Stimulated activated CD4-positive, alpha-beta T cell treated with anti-CD3 and anti-CD28 coated beads, TNF-alpha, amount 100 ng/mL, for 1 hour (primary cell): ENCODE results near the gene CHID1.
A peak's percentile ranks its signal among the peaks of the same experiment; 100 is the strongest.

ENCODE experiments used
- DNase-seq, 3 donors: peaks; one replicate each; pipeline ENCODE4 v3.0.0-alpha.2; 2020; ENCODE audit warnings: low read depth in 3 of 3, low spot score in 1 of 3

CHID1 gene

DNA sequence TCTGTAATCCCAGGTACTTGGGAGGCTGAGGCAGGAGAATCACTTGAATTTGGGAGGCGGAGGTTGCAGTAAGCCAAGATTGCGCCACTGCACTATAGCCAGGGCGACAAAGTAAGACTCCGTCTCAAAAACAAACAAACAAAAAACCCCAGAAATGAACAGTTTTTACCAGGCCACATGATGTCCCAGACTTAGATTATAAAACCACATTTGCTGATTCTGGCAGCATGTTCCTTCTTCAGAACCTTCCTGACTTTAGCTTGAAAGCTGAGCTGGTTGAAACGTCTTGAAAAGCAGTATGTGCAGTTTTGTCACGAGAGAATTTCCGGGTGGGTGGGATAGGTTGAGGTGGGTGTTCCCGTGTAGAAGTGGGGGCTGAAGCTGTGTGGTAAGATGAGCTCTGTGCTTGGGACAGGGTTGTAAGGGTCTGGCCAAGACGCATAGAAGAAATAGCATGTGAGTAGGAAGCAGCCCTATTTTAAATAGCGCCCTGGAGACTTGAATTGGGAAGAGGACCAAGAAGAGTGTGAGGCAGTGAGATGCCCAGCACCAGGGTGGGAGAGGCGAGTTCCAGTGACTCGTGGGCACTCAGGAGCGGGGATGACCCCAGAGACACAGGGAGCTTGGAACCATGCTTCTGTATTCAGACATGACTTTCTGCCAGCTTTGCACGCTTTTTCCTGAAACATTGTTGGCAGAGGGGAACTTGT, 22.7 kb upstream of the CHID1 start:
- no peak for DNase-seq

DNA sequence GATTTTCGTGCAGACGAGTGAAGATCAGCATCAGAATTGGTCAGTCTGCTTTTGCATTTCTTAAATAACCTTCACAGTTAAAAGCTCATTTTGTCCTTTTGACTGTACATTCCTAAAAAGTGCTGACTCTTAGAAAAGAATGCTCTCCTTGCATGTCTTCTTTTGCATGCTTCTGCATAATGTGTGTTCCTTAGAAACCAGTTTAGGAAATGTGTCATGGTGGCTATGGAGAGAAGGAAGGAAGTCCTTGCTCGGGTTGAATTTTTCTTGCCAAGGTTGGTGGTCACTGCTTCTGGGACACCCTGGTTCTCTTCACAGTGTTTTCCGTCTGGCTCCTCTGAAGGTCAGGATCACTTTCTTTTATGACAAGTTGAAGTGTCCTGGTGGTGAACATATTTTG, 21.8 kb upstream of the CHID1 start:
- no peak for DNase-seq

DNA sequence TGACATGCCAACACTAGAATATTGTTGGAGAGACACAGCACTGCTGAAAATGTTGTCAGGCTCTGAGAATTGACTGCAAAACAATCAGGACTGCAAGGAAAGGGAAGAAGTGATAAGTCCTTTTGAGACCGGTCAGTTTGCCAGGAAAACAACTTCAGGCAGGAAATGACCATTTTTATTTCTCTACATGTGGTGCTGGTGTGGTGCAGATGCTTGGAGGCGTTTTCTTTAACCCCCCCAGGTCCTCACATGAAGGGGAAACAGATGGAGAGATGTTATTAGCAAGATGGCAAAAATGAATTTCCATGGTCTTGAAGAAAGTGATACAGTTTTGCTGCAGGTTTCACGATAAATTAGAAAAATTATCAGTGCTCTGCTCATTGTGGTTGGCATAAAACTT, 20.8 kb upstream of the CHID1 start:
- no peak for DNase-seq

- DNase-seq, result no peak
Observed at GRCh38 chr11:929405-929804, 18.8 kb upstream of the CHID1 start.

- no peak for DNase-seq
Observed at GRCh38 chr11:928786-929185, 18.2 kb upstream of the CHID1 start.

DNA sequence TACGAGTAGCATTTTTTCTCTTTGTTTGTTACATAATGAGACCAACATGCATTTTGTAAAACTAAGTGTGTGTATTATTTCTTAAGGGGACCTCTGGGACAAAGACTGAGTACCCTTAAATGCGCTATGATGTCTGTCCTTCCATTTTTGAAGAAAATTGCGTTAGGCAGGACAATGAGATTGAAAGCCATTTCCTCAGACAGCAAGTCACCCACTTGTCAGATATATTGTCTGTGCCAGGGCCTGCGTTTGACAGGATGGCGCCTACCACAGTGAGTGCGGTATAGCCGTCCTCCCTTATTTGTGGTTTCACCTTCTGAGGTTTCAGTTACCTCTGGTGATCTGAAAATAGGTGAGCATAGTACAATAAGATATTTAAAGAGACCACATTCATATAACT, 17.3 kb upstream of the CHID1 start:
- DNase-seq, result no peak

DNA sequence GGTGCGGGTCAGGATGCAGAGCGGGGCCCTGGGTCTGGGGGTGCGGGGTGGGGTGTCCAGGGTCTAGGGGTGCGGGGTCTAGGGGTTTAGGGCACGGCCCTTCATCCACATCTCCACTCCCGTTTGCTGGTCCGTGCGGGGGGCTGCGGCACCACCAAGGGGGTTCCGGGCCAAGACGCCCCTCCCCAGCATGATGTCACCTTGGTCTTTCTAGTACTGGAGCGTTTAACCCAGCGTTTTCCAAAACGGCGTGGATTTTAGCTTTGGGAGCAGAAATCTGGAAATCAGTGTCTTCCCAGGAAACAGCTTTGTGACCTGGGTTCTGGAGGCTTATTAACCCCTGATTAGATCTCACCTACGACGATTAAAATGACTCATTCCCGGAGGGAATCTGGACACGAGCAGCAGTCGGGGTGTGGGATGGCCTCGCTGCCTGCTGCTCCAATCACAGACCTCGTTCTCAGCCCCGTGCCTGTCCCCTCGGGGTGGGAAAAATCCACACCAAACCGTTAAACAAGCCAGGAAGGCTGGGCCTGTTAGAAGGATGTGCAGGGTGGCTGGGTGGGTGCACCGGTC, 15.8 kb upstream of the CHID1 start:
- DNase-seq, result no peak

GRCh38 chr11:925496-926301, 15.1 kb upstream of the CHID1 start, which contains the start of gene AP2A2:
Gene AP2A2 (plus strand): TSS chr11:925870. CDS start chr11:926022, 152 bp downstream.
- peak; percentile 77 to 92 (median 84) for DNase-seq

GRCh38 chr11:925158-925495, 14.5 kb upstream of the CHID1 start:
- no peak for DNase-seq

- no peak for DNase-seq
Observed at GRCh38 chr11:924406-925157, 14.0 kb upstream of the CHID1 start.

DNA sequence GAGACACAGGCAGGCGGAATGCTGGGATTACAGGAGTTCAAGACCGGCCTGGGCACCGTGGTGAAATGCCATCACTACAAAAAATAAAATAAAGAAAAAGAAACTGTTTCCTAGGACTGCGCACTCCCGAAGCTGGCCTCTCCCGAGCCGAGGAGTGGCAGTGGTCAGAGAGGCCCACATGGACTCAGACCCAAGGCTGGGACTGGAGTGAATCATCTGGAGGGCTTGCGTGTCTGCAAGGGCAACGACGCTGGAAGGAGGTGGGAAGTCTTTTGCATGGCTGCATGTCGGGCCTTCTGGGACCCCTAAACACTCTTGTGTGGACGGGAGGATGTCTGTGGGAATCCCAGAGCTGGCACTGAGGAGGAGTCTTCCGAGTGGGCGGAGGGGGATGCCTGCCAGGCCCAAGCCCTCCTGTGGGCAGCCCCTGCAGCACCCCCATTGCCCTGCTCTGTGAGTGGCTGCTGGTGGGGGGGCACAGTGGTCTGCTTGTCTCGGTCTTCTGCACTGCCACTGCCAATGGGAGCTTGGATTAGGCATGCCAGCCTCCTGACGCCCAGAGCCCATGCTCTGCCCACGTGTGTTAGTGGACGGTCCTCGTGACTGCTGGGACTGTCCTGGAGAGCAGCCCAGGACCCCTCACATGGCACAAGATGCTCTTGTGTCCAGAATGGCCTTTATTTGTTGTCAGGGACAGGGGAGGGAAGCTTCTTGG, 13.2 kb upstream of the CHID1 start:
- DNase-seq, result no peak

GRCh38 chr11:921921-922678, 11.5 kb upstream of the CHID1 start:
- DNase-seq, result no peak

DNA sequence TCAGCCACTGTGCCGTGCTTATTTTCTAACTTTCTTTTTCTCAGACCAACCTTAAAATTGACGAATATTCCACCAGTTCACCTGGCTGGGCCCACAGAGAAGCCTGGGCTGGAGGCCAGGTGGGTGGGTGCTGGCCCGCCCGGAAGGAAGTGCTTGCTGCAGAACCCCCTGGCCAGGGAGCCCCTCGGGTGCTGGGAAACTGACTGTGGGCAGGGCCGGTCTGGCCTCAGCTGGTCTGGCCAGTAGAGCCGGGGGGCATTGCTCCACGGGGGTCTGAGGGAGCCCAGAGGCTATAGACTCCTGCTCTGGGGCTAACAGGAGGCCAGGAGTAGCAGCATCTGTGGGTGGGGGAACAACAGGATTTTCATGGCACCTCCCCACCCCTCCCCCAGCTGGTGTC, 6.8 kb upstream of the CHID1 start:
- no peak for DNase-seq

GRCh38 chr11:914747-915501, 4.3 kb upstream of the CHID1 start:
- DNase-seq, result no peak

DNA sequence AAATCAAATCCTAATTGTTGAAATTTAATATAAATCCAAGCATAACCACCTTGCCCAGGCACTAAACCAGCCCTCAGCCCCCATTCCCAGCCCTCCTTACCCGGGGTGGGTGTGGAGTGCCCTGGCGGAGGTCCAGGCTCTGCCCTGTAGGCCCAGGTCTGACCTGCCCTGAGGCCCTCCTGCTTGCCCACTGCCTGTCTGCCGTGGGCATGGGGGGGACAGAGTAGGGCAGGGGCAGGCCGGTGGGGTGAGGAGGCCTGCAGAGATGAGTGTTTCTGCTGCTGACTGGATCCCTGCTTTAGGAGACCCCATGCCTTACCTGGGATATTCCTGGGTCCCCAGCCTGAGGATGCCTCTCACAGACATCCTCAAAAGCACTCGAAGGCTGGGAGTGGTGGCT, 3.6 kb upstream of the CHID1 start:
- DNase-seq, result no peak

DNA sequence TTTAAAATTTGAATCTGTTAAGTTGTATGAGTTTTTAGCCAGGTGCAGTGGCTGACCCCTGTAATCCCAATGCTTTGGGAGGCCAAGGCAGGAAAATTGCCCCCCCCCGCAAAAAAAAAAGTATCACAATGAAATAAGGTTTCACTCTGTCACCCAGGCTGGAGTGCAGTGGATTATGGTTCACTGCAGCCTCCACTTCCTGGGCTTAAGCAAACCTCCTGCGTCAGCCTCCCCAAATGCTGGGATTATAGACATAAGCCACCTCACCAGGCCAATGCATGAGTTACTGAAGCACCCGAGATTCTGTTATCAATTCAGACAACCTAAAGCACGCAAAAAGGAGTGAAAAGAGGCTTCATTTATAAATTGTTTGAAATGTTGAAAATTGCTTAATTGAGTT, 2.4 kb upstream of the CHID1 start:
- DNase-seq, result no peak

DNA sequence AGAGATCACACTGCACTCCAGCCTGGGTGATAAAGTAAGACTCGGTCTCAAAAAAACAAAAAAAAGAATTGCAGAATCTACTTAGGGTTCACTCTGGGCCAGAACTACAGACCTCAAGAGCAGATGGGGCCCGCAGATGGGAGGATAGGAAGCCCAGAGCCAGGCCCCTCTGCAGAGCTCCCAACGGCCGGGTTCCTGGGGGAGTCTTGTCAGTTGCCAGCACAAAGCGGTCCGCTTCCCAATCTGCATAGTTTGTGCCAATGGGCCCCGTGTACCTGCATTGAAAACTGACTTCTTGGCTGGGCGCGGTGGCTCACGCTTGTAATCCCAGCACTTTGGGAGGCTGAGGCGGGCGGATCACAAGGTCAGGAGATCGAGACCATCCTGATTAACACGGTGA, 1.7 kb upstream of the CHID1 start:
- no peak for DNase-seq

DNA sequence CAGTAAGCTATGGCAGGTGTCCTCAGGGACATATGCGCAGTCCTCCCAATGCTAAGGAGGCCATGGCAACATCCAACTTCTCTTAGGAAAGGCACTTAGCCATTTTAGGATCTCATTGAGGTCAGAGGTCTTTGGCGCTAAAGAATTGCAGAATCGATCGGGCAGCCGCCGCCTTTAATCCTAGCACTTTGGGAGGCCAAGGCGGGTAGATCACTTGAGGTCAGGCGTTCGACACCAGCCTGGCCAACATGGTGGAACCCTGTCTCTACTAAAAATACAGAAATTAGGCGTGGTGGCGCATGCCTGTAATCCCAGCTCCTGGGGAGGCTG, 1.2 kb upstream of the CHID1 start:
- DNase-seq, result no peak

- DNase-seq, result no peak
Observed at GRCh38 chr11:911031-911889, 650 bp upstream of the CHID1 start.
